Fibroblast of skin of abdomen (primary cell): ENCODE measurements around the gene SERAC1. TPM values are rescaled to one million over a fixed set of nuclear protein-coding genes. Genes with fewer than 3 reads are reported as not detected.
"Not testable (repeated sequence)": the region's sequence is repeated elsewhere in the genome, so short reads cannot be mapped to it uniquely, and the experiment has no call there.

Source experiments
- DNase-seq: peaks from one replicate; pipeline ENCODE4 v3.0.0-alpha.2; 2013
- polyA plus RNA-seq, 2 experiments: library from polyadenylated mRNA; unstranded; fragments of 120-200 nt; gene quantifications; one replicate each; pipeline ENCODE4 v1.2.1, GENCODE V29; 2013; ENCODE audit not compliant: insufficient read length in 2 of 2

Gene SERAC1
- polyA plus RNA-seq (2013, experiment 1 of 2; ENCODE audit: insufficient read length) = 9.8 TPM
- polyA plus RNA-seq (2013, experiment 2 of 2; ENCODE audit: insufficient read length) = 10.4 TPM

DNA sequence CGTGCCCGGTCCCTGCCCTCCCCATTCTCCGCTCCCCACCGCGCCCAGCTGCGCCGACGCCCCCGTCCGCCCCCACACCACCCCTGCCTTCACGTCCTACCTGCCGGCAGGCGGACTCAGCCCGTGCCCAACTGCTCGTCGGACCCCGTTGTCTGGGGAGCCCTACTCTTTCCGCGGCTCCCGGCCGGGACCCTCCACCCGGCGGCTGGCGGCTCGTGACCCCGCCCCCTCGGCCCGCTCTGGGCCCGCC lies at the start of gene SERAC1:
TSS of gene SERAC1 (minus strand) at position 223 of the 250 bp plus-strand sequence. CDS start 9,899 bp downstream, outside the sequence.
- DNase-seq = no peak

DNA sequence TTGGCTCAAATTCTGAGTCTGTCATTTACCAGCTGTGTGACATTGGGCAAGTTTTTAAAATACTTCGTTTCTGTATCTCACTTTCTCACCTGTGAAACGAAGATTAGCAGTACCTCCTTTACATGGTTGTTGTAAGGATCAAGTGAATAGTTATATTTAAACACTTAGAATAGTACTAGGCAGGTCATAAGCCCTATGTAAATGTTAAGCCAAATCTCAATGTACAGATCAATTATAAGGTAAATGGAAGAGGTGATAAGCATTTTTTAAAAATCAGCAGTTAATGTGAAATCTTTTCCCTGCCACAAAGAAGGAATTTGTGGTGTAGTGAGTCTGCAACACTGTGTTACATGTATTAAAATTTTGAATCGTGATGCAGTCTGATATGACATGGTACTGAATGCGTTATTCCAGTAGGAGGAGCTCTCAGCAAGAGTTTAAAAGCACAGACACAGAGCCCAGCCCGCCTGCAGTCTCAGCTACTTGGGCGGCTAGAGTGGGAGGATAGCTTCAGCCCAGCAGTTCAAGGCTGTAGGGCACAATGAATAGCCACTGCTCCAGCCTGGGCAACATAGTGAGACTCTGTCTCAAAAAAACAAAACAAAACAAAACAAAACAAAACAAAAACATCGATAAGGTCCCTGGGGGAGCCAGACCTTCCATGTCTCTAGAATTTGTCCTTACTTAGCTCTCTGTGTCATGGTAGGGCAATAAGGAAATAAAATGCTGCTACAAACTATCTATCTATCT lies 46.0 kb upstream of the SERAC1 start:
- peak; percentile 77 for DNase-seq

GRCh38 chr6:158211273-158212055 lies 43.4 kb upstream of the SERAC1 start:
- peak; percentile 59 for DNase-seq

DNA sequence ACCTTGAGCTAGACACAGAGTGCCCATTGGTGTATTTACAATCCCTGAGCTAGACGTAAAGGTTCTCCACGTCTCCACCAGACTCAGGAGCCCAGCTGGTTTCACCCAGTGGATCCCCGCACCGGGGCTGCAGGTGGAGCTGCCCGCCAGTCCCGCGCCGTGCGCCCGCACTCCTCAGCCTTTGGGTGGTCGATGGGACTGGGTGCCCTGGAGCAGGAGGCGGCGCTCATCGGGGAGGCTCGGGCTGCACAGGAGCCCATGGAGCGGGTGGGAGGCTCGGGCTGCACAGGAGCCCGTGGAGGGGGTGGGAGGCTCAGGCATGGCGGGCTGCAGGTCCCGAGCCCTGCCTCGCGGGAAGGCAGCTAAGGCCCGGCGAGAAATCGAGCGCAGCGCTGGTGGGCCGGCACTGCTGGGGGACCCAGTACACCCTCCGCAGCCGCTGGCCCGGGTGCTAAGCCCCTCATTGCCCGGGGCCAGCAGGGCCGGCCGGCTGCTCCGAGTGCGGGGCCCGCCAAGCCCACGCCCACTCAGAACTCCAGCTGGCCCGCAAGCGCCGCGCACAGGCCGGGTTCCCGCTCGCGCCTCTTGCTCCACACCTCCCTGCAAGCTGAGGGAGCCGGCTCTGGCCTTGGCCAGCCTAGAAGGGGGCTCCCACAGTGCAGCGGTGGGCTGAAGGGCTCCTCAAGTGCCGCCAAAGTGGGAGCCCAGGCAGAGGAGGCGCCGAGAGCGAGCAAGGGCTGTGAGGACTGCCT lies 41.7 kb upstream of the SERAC1 start:
- DNase-seq = not testable (repeated sequence)

GRCh38 chr6:158208226-158209030 lies 40.4 kb upstream of the SERAC1 start:
- not testable (repeated sequence) for DNase-seq

DNA sequence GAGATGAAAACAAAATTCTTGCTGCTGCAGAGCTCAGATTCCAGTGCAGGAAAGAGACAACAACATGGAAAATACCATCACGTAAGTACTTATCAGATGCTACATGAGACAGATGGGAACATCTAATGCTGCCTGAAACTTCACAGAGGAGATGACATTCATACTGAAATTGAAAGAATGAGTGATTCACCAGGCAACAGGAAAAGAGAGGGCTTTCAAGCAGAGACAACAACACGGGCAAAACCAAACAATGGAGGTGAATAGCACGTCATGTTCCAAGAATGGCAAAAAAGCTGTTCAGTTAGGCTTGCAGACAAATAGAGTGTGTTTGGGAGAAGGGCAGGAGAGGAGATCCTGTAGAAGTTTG lies 39.3 kb upstream of the SERAC1 start:
- peak; percentile 22 for DNase-seq

- peak; percentile 27 for DNase-seq
These were observed 38.8 kb upstream of the SERAC1 start for GRCh38 chr6:158206740-158207421.

- no peak for DNase-seq
These were observed 37.3 kb upstream of the SERAC1 start for GRCh38 chr6:158205169-158205944.

DNA sequence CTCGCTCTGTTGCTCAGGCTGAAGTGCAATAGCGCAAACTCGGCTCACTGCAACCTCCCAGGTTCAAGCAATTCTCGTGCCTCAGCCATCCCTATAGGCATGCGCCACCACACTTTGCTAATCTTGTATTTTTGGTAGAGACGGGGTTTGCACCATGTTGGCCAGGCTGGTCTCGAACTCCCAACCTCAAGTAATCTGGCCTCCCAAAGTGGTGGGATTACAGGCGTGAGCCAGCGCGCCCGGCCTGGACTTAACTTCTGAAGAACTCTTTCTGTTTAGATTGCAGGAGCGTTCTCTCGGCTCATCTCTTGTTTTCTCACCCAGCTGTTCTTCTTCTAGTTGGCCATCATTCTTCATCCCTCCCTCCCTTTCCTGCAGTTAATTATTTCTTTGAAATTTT lies 30.4 kb upstream of the SERAC1 start:
- no peak for DNase-seq

DNA sequence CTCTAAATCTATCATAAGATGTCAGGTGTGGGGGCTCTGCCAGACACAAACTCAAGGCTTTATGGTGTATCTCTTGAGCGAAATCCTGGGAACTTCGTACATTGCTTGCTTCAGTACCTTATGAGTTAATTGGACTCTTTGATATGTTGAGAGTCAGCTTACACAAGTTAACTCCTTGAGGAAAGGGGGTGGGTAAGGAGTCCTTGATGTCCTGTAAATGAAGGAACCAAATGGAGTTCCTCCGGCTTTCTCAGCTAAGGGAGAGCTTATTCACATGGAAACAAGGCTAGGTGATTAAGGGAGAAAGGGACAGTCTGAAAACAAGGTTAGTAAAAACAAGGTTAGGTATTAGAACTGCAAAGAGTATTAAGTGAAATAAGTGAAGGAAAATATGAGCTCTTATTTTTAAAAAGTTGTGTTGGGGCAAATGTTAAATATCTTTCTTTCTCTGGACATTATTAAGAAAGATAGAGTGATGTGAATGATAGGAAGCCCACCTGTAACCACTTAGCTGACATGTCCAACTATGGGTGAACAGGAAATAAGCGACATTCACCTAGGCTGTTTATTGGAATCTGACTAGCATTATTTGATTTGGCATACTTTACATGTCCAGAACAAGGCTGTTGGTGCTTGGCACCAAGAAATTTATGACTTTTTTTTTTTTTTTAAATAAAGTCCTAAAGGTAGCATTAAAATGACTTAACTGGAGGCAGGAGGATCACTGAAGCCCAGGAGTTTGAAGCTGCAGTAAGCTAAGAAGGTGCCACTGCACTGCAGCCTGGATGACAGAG lies 26.6 kb upstream of the SERAC1 start:
- no peak for DNase-seq

DNA sequence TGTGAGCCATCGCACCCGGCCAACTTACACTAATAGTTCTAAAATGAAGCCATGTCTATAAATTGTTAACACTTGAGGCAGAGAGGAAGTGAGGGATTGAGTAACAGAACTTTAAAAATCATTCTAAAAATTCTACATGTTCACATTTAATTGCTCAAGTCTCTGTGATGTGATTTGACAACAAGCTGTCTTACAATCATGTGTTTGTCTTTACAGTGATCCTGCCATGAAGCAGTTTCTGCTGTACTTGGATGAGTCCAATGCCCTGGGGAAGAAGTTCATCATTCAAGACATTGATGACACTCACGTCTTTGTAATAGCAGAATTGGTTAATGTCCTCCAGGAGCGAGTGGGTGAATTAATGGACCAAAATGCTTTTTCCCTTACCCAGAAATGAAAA lies 23.7 kb upstream of the SERAC1 start:
- no peak for DNase-seq

DNA sequence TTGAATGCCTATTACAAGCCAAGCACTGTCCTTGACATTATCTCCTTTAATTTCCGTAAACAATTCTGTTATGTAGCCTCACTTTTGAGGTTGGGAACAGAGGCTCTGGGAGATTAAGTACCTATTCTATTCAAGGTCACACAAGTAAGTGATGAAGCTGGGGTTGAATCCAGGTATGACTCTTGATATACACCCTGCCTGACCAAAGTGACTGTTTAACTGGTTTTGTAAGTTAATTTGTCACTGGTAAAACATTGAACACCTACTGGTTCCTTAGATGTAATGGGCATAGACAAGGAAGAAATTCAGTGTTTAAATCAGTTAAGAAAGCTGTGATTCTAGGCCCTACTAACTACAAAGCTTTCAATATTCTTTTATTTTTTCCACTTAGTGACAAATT lies 23.0 kb upstream of the SERAC1 start:
- no peak for DNase-seq

- no peak for DNase-seq
These were observed 20.5 kb upstream of the SERAC1 start for GRCh38 chr6:158188591-158188990.

DNA sequence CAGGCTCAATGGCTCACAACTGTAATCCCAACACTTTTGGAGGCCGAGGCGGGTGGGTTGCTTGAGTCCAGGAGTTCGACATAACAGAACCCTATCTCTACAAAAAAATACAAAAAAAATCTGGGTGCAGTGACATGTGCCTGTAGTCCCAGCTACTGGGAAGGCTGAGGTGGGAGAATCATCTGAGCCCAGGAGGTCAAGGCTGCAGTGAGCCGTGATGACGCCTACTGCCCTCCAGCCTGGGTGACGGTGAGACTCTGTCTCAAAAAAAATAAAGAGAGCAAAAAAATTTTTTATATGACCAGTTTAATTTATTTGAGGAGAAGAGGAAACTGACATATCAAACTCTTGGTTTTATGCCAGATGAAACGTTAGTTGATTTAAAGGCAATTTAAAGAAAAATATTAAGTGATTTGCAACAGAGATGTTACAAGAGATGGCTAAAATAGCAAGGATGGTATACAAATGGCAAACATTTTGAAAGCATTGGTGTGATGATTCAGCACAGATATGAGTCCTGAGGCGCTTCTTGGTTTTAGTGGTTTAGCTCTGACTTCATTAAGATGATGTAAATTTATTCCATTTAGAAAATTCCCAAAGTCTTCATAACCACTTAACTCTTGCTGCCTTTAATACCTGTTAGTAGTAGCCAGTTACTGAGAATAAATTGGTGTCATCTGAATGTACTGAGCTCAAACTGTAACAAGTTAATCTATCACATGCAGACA lies 17.8 kb upstream of the SERAC1 start:
- DNase-seq = peak; percentile 84

DNA sequence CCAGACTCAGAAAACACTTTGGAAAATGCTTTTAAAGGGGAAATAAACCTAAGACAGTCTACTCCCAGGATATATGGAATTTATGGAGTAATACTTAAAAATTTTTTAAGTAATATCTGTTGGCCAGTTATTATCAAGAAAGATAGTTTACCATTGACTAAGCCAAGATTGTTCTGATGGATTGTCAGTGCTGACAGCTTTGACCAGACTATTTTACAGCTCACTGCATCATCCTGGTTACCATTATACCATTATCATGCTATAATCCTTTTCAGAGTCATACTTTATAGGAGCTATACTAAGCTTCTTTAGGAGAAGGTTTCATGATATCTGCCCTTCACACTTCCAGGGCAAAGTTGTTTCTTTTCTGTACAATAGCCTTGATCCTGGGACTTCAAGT lies 16.5 kb upstream of the SERAC1 start:
- peak; percentile 77 for DNase-seq

DNA sequence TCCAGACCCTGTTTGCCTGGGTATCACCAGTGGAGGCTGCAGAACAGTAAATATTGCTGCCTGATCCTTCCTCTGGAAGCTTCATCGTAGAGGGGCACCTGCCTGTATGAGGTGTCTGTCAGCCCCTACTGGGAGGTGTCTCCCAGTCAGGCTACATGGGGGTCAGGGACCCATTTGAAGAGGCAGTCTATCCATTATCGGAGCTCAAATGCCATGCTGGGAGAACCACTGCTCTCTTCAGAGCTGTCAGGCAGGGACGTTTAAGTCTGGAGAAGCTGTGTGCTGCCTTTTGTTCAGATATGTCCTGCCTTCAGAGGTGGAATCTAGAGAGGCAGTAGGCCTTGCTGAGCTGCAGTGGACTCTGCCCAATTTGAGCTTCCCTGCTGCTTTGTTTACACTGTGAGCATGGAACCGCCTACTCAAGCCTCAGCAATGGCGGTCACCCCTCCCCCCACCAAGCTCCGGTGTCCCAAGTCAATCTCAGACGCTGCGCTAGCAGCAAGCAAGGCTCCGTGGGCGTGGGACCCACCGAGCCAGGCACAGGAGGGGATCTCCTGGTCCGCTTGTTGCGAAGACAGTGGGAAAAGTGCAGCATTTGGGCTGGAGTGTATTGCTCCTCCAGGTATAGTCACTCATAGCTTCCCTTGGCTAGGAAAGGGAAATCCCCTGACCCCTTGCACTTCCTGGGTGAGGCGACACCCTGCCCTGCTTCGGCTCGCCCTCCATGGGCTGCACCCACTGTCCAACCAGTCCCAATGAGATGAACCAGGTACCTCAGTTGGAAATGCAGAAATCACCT lies 15.3 kb upstream of the SERAC1 start:
- DNase-seq = not testable (repeated sequence)

- DNase-seq = not testable (repeated sequence)
These were observed 9.7 kb upstream of the SERAC1 start for GRCh38 chr6:158177712-158178111.

DNA sequence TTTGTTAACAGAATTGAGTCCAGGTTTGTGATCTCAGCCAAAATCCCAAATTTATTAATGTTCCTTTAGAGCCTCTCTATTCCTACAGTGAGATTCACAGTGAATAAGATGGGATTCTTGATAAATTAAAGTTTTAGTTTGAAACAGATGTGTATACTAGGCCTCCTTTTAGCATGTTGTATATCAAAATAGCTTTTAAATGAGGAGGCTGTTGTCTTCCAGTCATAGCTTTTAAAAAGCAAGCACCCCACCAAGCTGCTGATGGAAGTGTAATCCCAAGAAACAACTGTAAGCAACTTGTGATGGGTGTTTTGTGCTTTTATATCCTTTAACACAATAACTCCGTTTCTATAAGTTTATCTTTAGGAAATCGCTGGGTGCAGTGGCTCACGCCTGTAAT lies 7.0 kb upstream of the SERAC1 start:
- peak; percentile 7 for DNase-seq

- DNase-seq = peak; percentile 94
These were observed 6.5 kb upstream of the SERAC1 start for GRCh38 chr6:158174514-158174913.
